IMR-90 (cell line): ENCODE results near the gene ERAP2. TPM values are rescaled to one million over a fixed set of nuclear protein-coding genes. Genes with fewer than 3 reads are reported as not detected.
A peak's percentile ranks its signal among the peaks of the same experiment; 100 is the strongest.

ENCODE experiments used
- ATAC-seq: fragments of 200-7000 bp; cut with Tn5 transposase; 2 replicates; pipeline ENCODE4 v1.9.1; 2020; ENCODE audit warnings: low read depth, mild to moderate bottlenecking, moderate library complexity
- BruUV-seq: library from RNA; stranded (reverse); fragments of 400-500 nt; replicated peaks from 2 replicates; lab custom pipeline; 2021; lab: Mats Ljungman, UMichigan
- CTCF ChIA-PET: fragments of 300-600 bp; formaldehyde crosslinking; extraction: SDS; loops from one replicate; lab custom pipeline; 2021; ENCODE audit warnings: antibody characterized with exemption; lab: Yijun Ruan, JAX
- POLR2A ChIA-PET: fragments of 300-600 bp; sonication (Branson Sonifier 250); formaldehyde crosslinking; loops from one replicate; lab custom pipeline; 2022; ENCODE audit warnings: antibody characterized with exemption; ENCODE audit not compliant: unreplicated experiment; lab: Charles Lee
- DNase-seq: peaks from one replicate; pipeline ENCODE4 v3.0.0; 2013
- H2AFZ ChIP-seq: replicated peaks from 2 replicates; pipeline ENCODE3; 2013; ENCODE audit warnings: low read length, mild to moderate bottlenecking; ENCODE audit not compliant: poor library complexity
- H2AK5ac ChIP-seq: 2 replicates; pipeline ENCODE4 v1.6.1; 2013; ENCODE audit warnings: low read depth, low read length, inconsistent platforms
- H2AK9ac ChIP-seq: replicated peaks from 2 replicates; pipeline ENCODE3; 2013; ENCODE audit warnings: mild to moderate bottlenecking, low read depth, low read length, moderate library complexity; ENCODE audit not compliant: poor library complexity
- H2BK120ac ChIP-seq: 2 replicates; pipeline ENCODE4 v1.6.1; 2013; ENCODE audit warnings: low read depth, low read length, inconsistent platforms
- H2BK15ac ChIP-seq: 3 replicates; pipeline ENCODE4 v1.6.1; 2013; ENCODE audit warnings: low read depth, low read length, inconsistent platforms
- H2BK20ac ChIP-seq: 2 replicates; pipeline ENCODE4 v1.6.1; 2013; ENCODE audit warnings: low read depth, mild to moderate bottlenecking, inconsistent platforms, low read length, moderate library complexity
- H2BK5ac ChIP-seq: 2 replicates; pipeline ENCODE4 v1.6.1; 2013; ENCODE audit warnings: mild to moderate bottlenecking, low read depth, low read length, inconsistent platforms; ENCODE audit not compliant: poor library complexity, severe bottlenecking
- H3K14ac ChIP-seq: replicated peaks from 2 replicates; pipeline ENCODE4 v1.6.1; 2013; ENCODE audit warnings: low read depth, low read length, inconsistent platforms
- H3K18ac ChIP-seq: 2 replicates; pipeline ENCODE4 v1.6.1; 2013; ENCODE audit warnings: low read depth, low read length, control low read depth
- H3K23ac ChIP-seq: 2 replicates; pipeline ENCODE4 v1.6.1; 2013; ENCODE audit warnings: low read depth, low read length, inconsistent platforms
- H3K27ac ChIP-seq: 2 replicates; pipeline ENCODE4 v1.5.1; 2013; ENCODE audit warnings: mild to moderate bottlenecking, control low read depth, low read length; ENCODE audit not compliant: insufficient read depth
- H3K27me3 ChIP-seq: 2 replicates; pipeline ENCODE4 v1.6.1; 2013; ENCODE audit warnings: low read length; ENCODE audit not compliant: control insufficient read depth, insufficient read depth
- H3K36me3 ChIP-seq: 2 replicates; pipeline ENCODE4 v1.6.1; 2013; ENCODE audit warnings: low read length, mixed read lengths; ENCODE audit not compliant: control insufficient read depth, insufficient read depth
- H3K4ac ChIP-seq: 2 replicates; pipeline ENCODE4 v1.6.1; 2013; ENCODE audit warnings: low read depth, low read length, inconsistent platforms
- H3K4me1 ChIP-seq: 2 replicates; pipeline ENCODE4 v1.6.1; 2013; ENCODE audit warnings: low read length, mixed read lengths; ENCODE audit not compliant: control insufficient read depth, insufficient read depth
- H3K4me2 ChIP-seq: 2 replicates; pipeline ENCODE4 v1.6.1; 2013; ENCODE audit warnings: low read depth, mild to moderate bottlenecking, control low read depth, low read length, moderate library complexity
- H3K4me3 ChIP-seq: 2 replicates; pipeline ENCODE4 v1.5.1; 2013; ENCODE audit warnings: low read depth, mild to moderate bottlenecking, control low read depth, low read length, moderate library complexity; ENCODE audit not compliant: insufficient read depth
- H3K56ac ChIP-seq: 2 replicates; pipeline ENCODE4 v1.6.1; 2013; ENCODE audit warnings: low read length, inconsistent platforms; ENCODE audit not compliant: insufficient read depth; ENCODE audit errors: extremely low read depth
- H3K79me1 ChIP-seq, 2 experiments: 2 replicates each; pipeline ENCODE4 v1.6.1; 2013; ENCODE audit warnings: low read length in 2 of 2, inconsistent platforms in 1 of 2, low read depth in 1 of 2
- H3K9ac ChIP-seq: 2 replicates; pipeline ENCODE4 v1.6.1; 2013; ENCODE audit warnings: low read depth, low read length, control low read depth
- H3K9me1 ChIP-seq: 2 replicates; pipeline ENCODE4 v1.6.1; 2013; ENCODE audit warnings: low read length, inconsistent platforms; ENCODE audit not compliant: insufficient read depth
- H3K9me3 ChIP-seq: 2 replicates; pipeline ENCODE4 v1.6.1; 2013; ENCODE audit warnings: low read length; ENCODE audit not compliant: control insufficient read depth, insufficient read depth
- H4K20me1 ChIP-seq: 2 replicates; pipeline ENCODE4 v1.6.1; 2013; ENCODE audit warnings: low read length, inconsistent platforms; ENCODE audit not compliant: insufficient read depth
- H4K5ac ChIP-seq: 2 replicates; pipeline ENCODE4 v1.6.1; 2013; ENCODE audit warnings: mild to moderate bottlenecking, low read depth, low read length, control low read depth
- H4K8ac ChIP-seq, 2 experiments: 2 replicates each; pipeline ENCODE4 v1.6.1; 2013; ENCODE audit warnings: low read depth in 2 of 2, low read length in 2 of 2, control low read depth in 1 of 2, inconsistent platforms in 1 of 2
- H4K91ac ChIP-seq: 2 replicates; pipeline ENCODE4 v1.6.1; 2013; ENCODE audit warnings: low read depth, low read length, inconsistent platforms; ENCODE audit not compliant: insufficient read depth
- BHLHE40 ChIP-seq: fragments of 150-350 bp; IDR thresholded peaks from 2 replicates; pipeline ENCODE4 v1.6.1; 2016; ENCODE audit warnings: mild to moderate bottlenecking, low read depth, low read length
- ELK1 ChIP-seq: fragments of 150-350 bp; IDR thresholded peaks from 2 replicates; pipeline ENCODE4 v1.6.1; 2016; ENCODE audit warnings: low read depth, mild to moderate bottlenecking, low read length, moderate library complexity, borderline replicate concordance
- FOS ChIP-seq: fragments of 150-350 bp; IDR thresholded peaks from 2 replicates; pipeline ENCODE4 v1.6.1; 2016; ENCODE audit warnings: low read depth, low read length
- MAZ ChIP-seq: IDR thresholded peaks from 2 replicates; pipeline ENCODE4 v1.6.1; 2012; ENCODE audit warnings: low read depth, mild to moderate bottlenecking, low read length, improper control_type of control experiment, moderate library complexity, borderline replicate concordance
- MXI1 ChIP-seq: IDR thresholded peaks from 2 replicates; pipeline ENCODE4 v1.6.1; 2012; ENCODE audit warnings: low read depth, mild to moderate bottlenecking, low read length, moderate library complexity, borderline replicate concordance
- NFE2L2 ChIP-seq: fragments of 150-350 bp; IDR thresholded peaks from 2 replicates; pipeline ENCODE4 v1.6.1; 2016; ENCODE audit warnings: low read depth, mild to moderate bottlenecking, low read length
- POLR2A ChIP-seq: IDR thresholded peaks from 2 replicates; pipeline ENCODE4 v1.6.1; 2012; ENCODE audit warnings: mild to moderate bottlenecking, low read depth, low read length
- RCOR1 ChIP-seq: IDR thresholded peaks from 2 replicates; pipeline ENCODE4 v1.6.1; 2012; ENCODE audit warnings: mild to moderate bottlenecking, low read length, improper control_type of control experiment; ENCODE audit not compliant: insufficient replicate concordance
- SMC3 ChIP-seq: fragments of 150-350 bp; IDR thresholded peaks from 2 replicates; pipeline ENCODE4 v1.6.1; 2016; ENCODE audit warnings: low read depth, mild to moderate bottlenecking, antibody characterized with exemption, low read length, moderate library complexity
- USF2 ChIP-seq: fragments of 150-350 bp; IDR thresholded peaks from 2 replicates; pipeline ENCODE4 v1.6.1; 2017; ENCODE audit warnings: mild to moderate bottlenecking, antibody characterized with exemption, low read length, low read depth
- WGBS, 2 experiments: methylation state at CpG; one replicate each; pipeline versions ENCODE4 v1.1.5 to v1.1.7; 2013; ENCODE audit warnings: missing lambda C conversion rate in 2 of 2; ENCODE audit not compliant: insufficient read length in 1 of 2; ENCODE audit errors: extremely low coverage in 2 of 2; 5-methylcytosine and 5-hydroxymethylcytosine counted together
- dilution Hi-C: fragments of 300-500 bp; cut with HindIII; formaldehyde crosslinking; loops from one replicate; pipeline ENCODE4 v1.14.3; 2018; ENCODE audit warnings: low sequenced_read_pairs; ENCODE audit not compliant: unreplicated experiment
- in situ Hi-C: fragments of 300-500 bp; cut with MboI; formaldehyde crosslinking; loops from 3 replicates; pipeline ENCODE4 v1.14.3; 2019; ENCODE audit warnings: low sequenced_read_pairs, inconsistent platforms, mixed read lengths
- intact Hi-C: fragments of 100-400 bp; cut with micrococcal nuclease; formaldehyde crosslinking; loops from 2 replicates; pipeline ENCODE4 v1.10.0; 2022
- polyA plus RNA-seq, 3 experiments: library from polyadenylated mRNA; depleted of rRNA; stranded (reverse); fragments of >200 nt; gene quantifications; 2 replicates each; pipeline ENCODE4 v1.2.3, GENCODE V29; 2012; ENCODE audit warnings: low replicate concordance in 1 of 3
- total RNA-seq: library from RNA; depleted of rRNA; stranded (reverse); fragments of >200 nt; gene quantifications from 2 replicates; pipeline ENCODE4 v1.2.3, GENCODE V29; 2012

ERAP2 gene
- total and polyA plus RNA-seq, 2 of the 4 experiments (the other 2 are of a cell fraction) = 10.6 to 21.3 TPM

- H3K4me1 ChIP-seq = peaks cover 2% of the 10 kb centered on the region
- H3K27me3 ChIP-seq = no peaks in the 10 kb centered on the region
- 0% methylated on average over 7 of the region's 27 CpGs; no CpG with 5 or more reads in 1 of the 2 experiments for WGBS, 2 experiments
- ChIA-PET CTCF (interaction anchor here (0.6 to 0.7 kb wide), 2 partner anchors 51 to 112 kb away, joined by 3 read pairs; no protein-coding TSS in a partner anchor), POLR2A (interaction anchor here (0.6 to 1.1 kb wide), 2 partner anchors 43 to 170 kb away, joined by 6 read pairs; no protein-coding TSS in a partner anchor)
- dilution Hi-C loops (no loop called here), intact Hi-C loops (loop anchor here (5.0 kb wide), 4 partner anchors 61 to 324 kb away; partner anchors contain the start of gene LIX1), in situ Hi-C loops (no loop called here)
- 0 out of 2 replicates have a peak, but pooled peaks cover 3% of the 10 kb centered on the region for H4K20me1 ChIP-seq
- peak overlapping the region; percentile 100 for H3K4me2 ChIP-seq
- peak overlapping the region; percentile 54 for H3K9ac ChIP-seq
- ATAC-seq (peak; percentile 1), DNase-seq (peak; percentile 31)
- no peak overlapping the region for H2BK15ac ChIP-seq
- H3K18ac ChIP-seq = no peak overlapping the region
- H2AK9ac ChIP-seq = peak overlapping the region; percentile 97
- H2BK120ac ChIP-seq = no peak overlapping the region
- peak overlapping the region; percentile 25 for H3K14ac ChIP-seq
- H3K9me3 ChIP-seq = no peaks in the 10 kb centered on the region
- peaks cover 10 to 41% of the 10 kb centered on the region in 2 experiments; a peak in 3 of 4 replicates for H3K79me1 ChIP-seq
- peak overlapping the region; percentile 8; the same call in 1 of the 2 replicates for H3K4ac ChIP-seq
- H3K4me3 ChIP-seq = peak overlapping the region; percentile 68
- no peak overlapping the region for H4K5ac ChIP-seq
- H2BK5ac ChIP-seq = peak overlapping the region; percentile 67
- TF ChIP-seq MXI1 = no peak
- no peak for TF ChIP-seq MAZ
- no peak for TF ChIP-seq BHLHE40
- TF ChIP-seq NFE2L2 = no peak
- TF ChIP-seq ELK1 = no peak
- TF ChIP-seq SMC3 = no peak
- no peak for TF ChIP-seq RCOR1
- no peak for TF ChIP-seq FOS
- TF ChIP-seq POLR2A = no peak
- TF ChIP-seq USF2 = no peak
- H4K8ac ChIP-seq = no peak overlapping the region; a peak in 1 of 4 replicates
- H3K27ac ChIP-seq = peak overlapping the region; percentile 59
- no TSS peak for BruUV-seq
- H4K91ac ChIP-seq = peak overlapping the region; percentile 5; the same call in 1 of the 2 replicates
- H2AK5ac ChIP-seq = peak overlapping the region; percentile 11; the same call in 1 of the 2 replicates
- H3K9me1 ChIP-seq = no peaks in the 10 kb centered on the region
- peak overlapping the region; percentile 10; the same call in 1 of the 2 replicates for H3K23ac ChIP-seq
- peak overlapping the region; percentile 95 for H2AFZ ChIP-seq
- 0 out of 2 replicates have a peak overlapping the region, but pooled peaks have one; percentile 20 for H3K56ac ChIP-seq
- H3K36me3 ChIP-seq = no peaks in the 10 kb centered on the region
- H2BK20ac ChIP-seq = no peak overlapping the region
These were observed 60.4 kb downstream of the ERAP2 start for GRCh38 chr5:96936431-96937320.
